Spleen (tissue), 11 donors: ENCODE data around the gene PHOSPHO1. TPM values are rescaled to one million over a fixed set of nuclear protein-coding genes. Genes with fewer than 3 reads are reported as not detected.

Source experiments
- DNase-seq: peaks from one replicate; pipeline ENCODE4 v3.0.0-alpha.2; 2020
- H3K27ac ChIP-seq, 8 donors: fragments of 200-600 bp; sonication (generic) in 7 of 8; 1 replicate in 4 of 8; 2 replicates in 4 of 8; pipeline versions ENCODE4 v1.5.0 to v1.8.0; 2016 to 2021; ENCODE audit warnings: inconsistent platforms in 4 of 8, mild to moderate bottlenecking in 4 of 8, moderate library complexity in 1 of 8
- H3K27me3 ChIP-seq, 7 donors: fragments of 200-600 bp; sonication (generic) in 6 of 7; replicated peaks in 1 of 7; 1 replicate in 4 of 7; 2 replicates in 3 of 7; pipeline versions ENCODE4 v1.5.0 to v1.8.0; 2016 to 2021; ENCODE audit warnings: inconsistent platforms in 3 of 7, mild to moderate bottlenecking in 1 of 7
- H3K36me3 ChIP-seq, 6 donors: fragments of 200-600 bp; sonication (generic) in 5 of 6; 1 replicate in 4 of 6; 2 replicates in 2 of 6; pipeline versions ENCODE4 v1.5.0 to v1.8.0; 2016 to 2021; ENCODE audit warnings: inconsistent platforms in 2 of 6
- H3K4me1 ChIP-seq, 6 donors: fragments of 200-600 bp; sonication (generic) in 5 of 6; 1 replicate in 3 of 6; 2 replicates in 3 of 6; pipeline versions ENCODE4 v1.5.0 to v1.8.0; 2016 to 2021; ENCODE audit warnings: inconsistent platforms in 3 of 6
- H3K4me3 ChIP-seq, 8 donors: fragments of 200-600 bp; sonication (generic) in 7 of 8; 1 replicate in 4 of 8; 2 replicates in 4 of 8; pipeline versions ENCODE4 v1.5.0 to v1.8.0; 2016 to 2021; ENCODE audit warnings: inconsistent platforms in 4 of 8, mild to moderate bottlenecking in 4 of 8, moderate library complexity in 2 of 8
- H3K9me3 ChIP-seq, 8 donors: fragments of 200-600 bp; sonication (generic) in 7 of 8; 1 replicate in 4 of 8; 2 replicates in 4 of 8; pipeline versions ENCODE4 v1.5.0 to v1.8.0; 2016 to 2021; ENCODE audit warnings: inconsistent platforms in 4 of 8
- POLR2A ChIP-seq, 3 donors: fragments of 450-650 bp; IDR thresholded peaks; one replicate each; pipeline ENCODE4 v1.5.1; 2017; ENCODE audit warnings: antibody characterized with exemption in 3 of 3, mild to moderate bottlenecking in 1 of 3
- POLR2AphosphoS5 ChIP-seq, 3 donors: sonication (generic); formaldehyde crosslinking; IDR thresholded peaks; one replicate each; pipeline ENCODE4 v1.5.1; 2017; ENCODE audit warnings: antibody characterized with exemption in 3 of 3
- WGBS, 5 donors: extraction: QIAGEN DNeasy Blood & Tissue Kit in 3 of 5; methylation state at CpG; one replicate each; pipeline versions ENCODE4 v1.1.5 to v1.1.7; 2013 to 2018; 5-methylcytosine and 5-hydroxymethylcytosine counted together
- intact Hi-C: fragments of 100-400 bp; cut with DNase I; formaldehyde crosslinking; loops from one replicate; pipeline ENCODE4 v1.15.0; 2023; ENCODE audit warnings: low total_unique reads
- polyA plus RNA-seq, 3 donors: library from polyadenylated mRNA; stranded (reverse); fragments of 200-250 nt; gene quantifications; one replicate each; pipeline ENCODE4 v1.2.1, GENCODE V29; 2013
- total RNA-seq, 7 donors: library from RNA; depleted of rRNA in 3 of 7; stranded (reverse); fragments of >200 nt in 3 of 7; fragmentation: NEBNext Ultra II Directional in 4 of 7; extraction: Animal tissue kit (Norgen Biotek cat#: 25700) in 4 of 7; gene quantifications; one replicate each; pipeline versions ENCODE4 v1.1.0 to v1.2.1, GENCODE V29; 2016 to 2021
- TF ChIP-seq, protein P1 (sequence below), 11 experiments: fragments of 200-600 bp in 7 of 11; fragments of 450-650 bp in 4 of 11; sonication (generic) in 4 of 11; IDR thresholded peaks in 8 of 11; conservative IDR thresholded peaks in 3 of 11; 1 replicate in 7 of 11; 2 replicates in 4 of 11; pipeline versions ENCODE4 v1.4.0 to v1.8.0; 2016 to 2021; ENCODE audit warnings: antibody characterized with exemption in 11 of 11, inconsistent platforms in 4 of 11, mild to moderate bottlenecking in 1 of 11
- donor health status: healthy with polysubstance abuse.
- donor health status: DM: no; HTN: no; CAD: no; lungs with moderate emphysema.
- donor health status: DM: no; HTN: no; CAD: no.
- donor health status: Bipolar disorder and iron deficiency.
- donor health status: healthy.
- donor health status: DM: no; HTN: no; CAD: no.
- donor health status: DM: yes; HTN: yes; CAD: no.

Gene PHOSPHO1
- total and polyA plus RNA-seq, 10 donors: 0.80 to 12.2 (median 3.9) TPM

- intact Hi-C loops: no loop called here
- H3K36me3 ChIP-seq: peaks cover 0 to 87% (median 29%) of the 10 kb centered on the region in 6 donors
- no peaks in the 10 kb centered on the region for H3K9me3 ChIP-seq
- peaks cover 0 to 32% (median 13%) of the 10 kb centered on the region in 7 donors for H3K27me3 ChIP-seq
- H3K4me1 ChIP-seq: peaks cover 46 to 98% (median 73%) of the 10 kb centered on the region in 6 donors
- 26 to 42% (median 34%) methylated on average over 9 of the region's 9 CpGs for WGBS, 5 donors
- no peak for DNase-seq
- TF ChIP-seq POLR2A (IDR thresholded peaks at IDR 0.05): no peak
- TF ChIP-seq POLR2AphosphoS5 (IDR thresholded peaks at IDR 0.05): no peak
- TF ChIP-seq, protein P1, sequence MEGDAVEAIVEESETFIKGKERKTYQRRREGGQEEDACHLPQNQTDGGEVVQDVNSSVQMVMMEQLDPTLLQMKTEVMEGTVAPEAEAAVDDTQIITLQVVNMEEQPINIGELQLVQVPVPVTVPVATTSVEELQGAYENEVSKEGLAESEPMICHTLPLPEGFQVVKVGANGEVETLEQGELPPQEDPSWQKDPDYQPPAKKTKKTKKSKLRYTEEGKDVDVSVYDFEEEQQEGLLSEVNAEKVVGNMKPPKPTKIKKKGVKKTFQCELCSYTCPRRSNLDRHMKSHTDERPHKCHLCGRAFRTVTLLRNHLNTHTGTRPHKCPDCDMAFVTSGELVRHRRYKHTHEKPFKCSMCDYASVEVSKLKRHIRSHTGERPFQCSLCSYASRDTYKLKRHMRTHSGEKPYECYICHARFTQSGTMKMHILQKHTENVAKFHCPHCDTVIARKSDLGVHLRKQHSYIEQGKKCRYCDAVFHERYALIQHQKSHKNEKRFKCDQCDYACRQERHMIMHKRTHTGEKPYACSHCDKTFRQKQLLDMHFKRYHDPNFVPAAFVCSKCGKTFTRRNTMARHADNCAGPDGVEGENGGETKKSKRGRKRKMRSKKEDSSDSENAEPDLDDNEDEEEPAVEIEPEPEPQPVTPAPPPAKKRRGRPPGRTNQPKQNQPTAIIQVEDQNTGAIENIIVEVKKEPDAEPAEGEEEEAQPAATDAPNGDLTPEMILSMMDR (IDR thresholded peaks at IDR 0.05 in 8 of 11, conservative IDR thresholded peaks at IDR 0.05 in 3 of 11): no peak
- peak overlapping the region in 3 of 8 donors; percentile 37 to 64 (median 39) for H3K4me3 ChIP-seq
- H3K27ac ChIP-seq: peak overlapping the region in 5 of 8 donors; percentile 8 to 81 (median 66)
Measured at GRCh38 chr17:49223168-49223516, 7.4 kb downstream of the PHOSPHO1 start.

- intact Hi-C loops: no loop called here
- Histone ChIP-seq H3K27ac (peak overlapping the region; percentile 60 to 94 (median 87)), H3K4me3 (peak overlapping the region in 1 of 8 donors; percentile 88), H3K27me3 (peaks cover 0 to 23% (median 12%) of the 10 kb centered on the region in 7 donors), H3K9me3 (no peaks in the 10 kb centered on the region), H3K4me1 (peaks cover 71 to 99% (median 83%) of the 10 kb centered on the region in 6 donors), H3K36me3 (peaks cover 0 to 90% (median 29%) of the 10 kb centered on the region in 6 donors)
- no peak for TF ChIP-seq POLR2A (IDR thresholded peaks at IDR 0.05)
- TF ChIP-seq POLR2AphosphoS5 (IDR thresholded peaks at IDR 0.05): peak in 2 of 3 donors; percentile 41 to 52
- TF ChIP-seq, protein P1 (IDR thresholded peaks at IDR 0.05 in 8 of 11, conservative IDR thresholded peaks at IDR 0.05 in 3 of 11): peak in 1 of 11 experiments; percentile 7
- 68 to 90% (median 89%) methylated on average over 13 to 15 of the region's 15 CpGs for WGBS, 5 donors
- peak; percentile 84 for DNase-seq
Measured at GRCh38 chr17:49219987-49220386, 10.6 kb downstream of the PHOSPHO1 start.

- DNase-seq: peak; percentile 92
- Histone ChIP-seq H3K27ac (peak overlapping the region; percentile 60 to 94 (median 87)), H3K36me3 (peaks cover 0 to 87% (median 29%) of the 10 kb centered on the region in 6 donors), H3K4me3 (peak overlapping the region in 2 of 8 donors; percentile 9 to 88), H3K27me3 (peaks cover 0 to 15% (median 6%) of the 10 kb centered on the region in 7 donors), H3K9me3 (no peaks in the 10 kb centered on the region), H3K4me1 (peaks cover 75 to 99% (median 83%) of the 10 kb centered on the region in 6 donors)
- TF ChIP-seq, protein P1 (IDR thresholded peaks at IDR 0.05 in 8 of 11, conservative IDR thresholded peaks at IDR 0.05 in 3 of 11): peak in 9 of 11 experiments; percentile 6 to 50 (median 42)
- TF ChIP-seq POLR2A (IDR thresholded peaks at IDR 0.05) (peak in 1 of 3 donors; percentile 7), POLR2AphosphoS5 (IDR thresholded peaks at IDR 0.05) (peak; percentile 65 to 71 (median 66))
- intact Hi-C loops: no loop called here
- whole genome bisulfite sequencing, 5 donors: 30 to 48% (median 30%) methylated on average over 34 to 37 of the region's 37 CpGs
Measured at GRCh38 chr17:49218941-49219913, 11.4 kb downstream of the PHOSPHO1 start.
